Loucy (cell line): ENCODE results near the gene GAL3ST2.

Experiments
- EZH2phosphoT487 ChIP-seq: fragments of 200-600 bp; IDR thresholded peaks from 2 replicates; pipeline ENCODE4 v1.6.1; 2018; ENCODE audit warnings: antibody characterized with exemption, mild to moderate bottlenecking, moderate library complexity, borderline replicate concordance
- TF ChIP-seq, protein P1 (sequence below): fragments of 200-600 bp; sonication (generic); conservative IDR thresholded peaks from 2 replicates; pipeline ENCODE4 v1.5.1; 2014; ENCODE audit warnings: mild to moderate bottlenecking, antibody characterized with exemption, low read length

DNA sequence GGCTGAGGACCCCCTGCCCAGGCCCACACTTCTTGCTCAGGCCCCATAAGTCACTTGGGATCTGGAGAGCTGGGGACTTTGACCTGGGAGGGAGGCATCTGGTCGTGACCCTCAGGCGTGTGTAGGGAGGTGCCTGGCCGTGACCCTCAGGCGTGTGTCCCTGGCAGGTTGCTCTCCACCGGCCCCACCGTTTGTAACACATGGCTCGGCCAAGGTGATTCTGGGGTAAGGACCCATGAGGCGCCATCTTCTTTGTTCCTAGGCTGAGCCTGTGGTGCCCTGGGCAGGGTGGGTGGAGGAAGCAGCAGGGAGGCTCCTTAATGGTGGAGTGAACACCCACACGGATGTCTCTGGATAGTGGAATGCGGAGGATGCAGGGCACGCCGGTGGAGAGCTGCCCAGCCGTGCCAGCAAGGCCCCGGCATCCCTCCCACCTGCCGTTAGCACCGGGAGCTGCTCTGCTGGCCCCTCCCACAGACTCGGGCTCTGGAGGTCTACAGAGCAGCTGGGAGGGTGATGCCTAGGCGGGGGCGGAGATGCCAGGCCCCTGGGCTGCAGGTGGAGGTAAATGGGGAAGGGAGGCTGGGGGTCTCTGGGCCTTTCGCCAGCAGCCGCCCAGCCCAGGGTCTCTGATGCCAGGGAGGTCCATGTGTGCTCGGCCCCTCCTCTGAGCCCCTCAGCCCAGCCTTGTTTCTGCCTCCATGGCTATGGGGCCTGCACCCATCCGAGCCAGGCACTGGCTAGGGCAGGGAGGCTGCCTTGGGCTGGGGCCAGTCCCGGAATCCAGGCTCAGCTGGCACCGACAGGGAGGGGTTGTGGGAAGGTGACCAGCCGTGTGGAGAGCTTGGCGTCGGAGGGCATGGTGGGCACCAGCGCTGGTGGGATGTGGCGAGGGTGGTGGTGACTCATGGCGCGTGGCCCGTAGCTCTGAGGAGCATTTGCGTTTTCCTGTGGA is 1.1 kb upstream of the GAL3ST2 start:
- TF ChIP-seq, protein P1, sequence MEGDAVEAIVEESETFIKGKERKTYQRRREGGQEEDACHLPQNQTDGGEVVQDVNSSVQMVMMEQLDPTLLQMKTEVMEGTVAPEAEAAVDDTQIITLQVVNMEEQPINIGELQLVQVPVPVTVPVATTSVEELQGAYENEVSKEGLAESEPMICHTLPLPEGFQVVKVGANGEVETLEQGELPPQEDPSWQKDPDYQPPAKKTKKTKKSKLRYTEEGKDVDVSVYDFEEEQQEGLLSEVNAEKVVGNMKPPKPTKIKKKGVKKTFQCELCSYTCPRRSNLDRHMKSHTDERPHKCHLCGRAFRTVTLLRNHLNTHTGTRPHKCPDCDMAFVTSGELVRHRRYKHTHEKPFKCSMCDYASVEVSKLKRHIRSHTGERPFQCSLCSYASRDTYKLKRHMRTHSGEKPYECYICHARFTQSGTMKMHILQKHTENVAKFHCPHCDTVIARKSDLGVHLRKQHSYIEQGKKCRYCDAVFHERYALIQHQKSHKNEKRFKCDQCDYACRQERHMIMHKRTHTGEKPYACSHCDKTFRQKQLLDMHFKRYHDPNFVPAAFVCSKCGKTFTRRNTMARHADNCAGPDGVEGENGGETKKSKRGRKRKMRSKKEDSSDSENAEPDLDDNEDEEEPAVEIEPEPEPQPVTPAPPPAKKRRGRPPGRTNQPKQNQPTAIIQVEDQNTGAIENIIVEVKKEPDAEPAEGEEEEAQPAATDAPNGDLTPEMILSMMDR = no peak
- no peak for TF ChIP-seq EZH2phosphoT487
